Left lobe of liver (tissue), 2 donors: Measurements from ENCODE around the gene YPEL5. TPM values are rescaled to one million over a fixed set of nuclear protein-coding genes. Genes with fewer than 3 reads are reported as not detected.

ENCODE experiments used
- ATAC-seq: fragments of 200-7000 bp; cut with Tn5 transposase; one replicate; pipeline ENCODE4 v1.9.1; 2020; ENCODE audit warnings: mild to moderate bottlenecking, moderate library complexity
- DNase-seq: peaks from one replicate; pipeline ENCODE4 v3.0.0-alpha.2; 2020; ENCODE audit warnings: low spot score
- total RNA-seq: library from RNA; stranded (reverse); gene quantifications from one replicate; pipeline ENCODE4 v1.2.1, GENCODE V29; 2021
- donor health status: DM: no; HTN: no; CAD: no; lungs with moderate emphysema.
- donor health status: DM: no; HTN: yes; CAD: no.

Gene YPEL5
- total RNA-seq, 1 donor from 2014 or later = 33.5 TPM

DNA sequence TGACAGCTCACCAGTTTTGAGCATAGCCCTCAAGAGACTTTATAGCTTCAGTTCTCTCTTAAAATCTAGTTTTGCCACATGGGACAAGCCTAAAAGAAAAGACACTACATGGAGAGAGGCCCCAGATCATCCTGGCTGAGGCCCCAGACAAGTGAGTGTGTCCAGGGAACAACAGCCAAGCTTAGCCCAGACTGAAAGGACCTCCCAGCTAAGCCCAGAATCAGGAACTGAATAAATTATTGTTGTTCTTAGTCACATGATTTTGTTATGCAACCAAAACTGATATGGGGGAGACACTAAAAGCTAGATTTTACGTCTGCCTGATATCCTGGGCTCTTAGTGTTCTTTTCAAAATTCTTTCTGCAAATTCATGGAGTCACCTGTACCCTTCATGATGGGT lies 55.2 kb downstream of the YPEL5 start:
- ATAC-seq (peak; percentile 48), DNase-seq (no peak)

DNA sequence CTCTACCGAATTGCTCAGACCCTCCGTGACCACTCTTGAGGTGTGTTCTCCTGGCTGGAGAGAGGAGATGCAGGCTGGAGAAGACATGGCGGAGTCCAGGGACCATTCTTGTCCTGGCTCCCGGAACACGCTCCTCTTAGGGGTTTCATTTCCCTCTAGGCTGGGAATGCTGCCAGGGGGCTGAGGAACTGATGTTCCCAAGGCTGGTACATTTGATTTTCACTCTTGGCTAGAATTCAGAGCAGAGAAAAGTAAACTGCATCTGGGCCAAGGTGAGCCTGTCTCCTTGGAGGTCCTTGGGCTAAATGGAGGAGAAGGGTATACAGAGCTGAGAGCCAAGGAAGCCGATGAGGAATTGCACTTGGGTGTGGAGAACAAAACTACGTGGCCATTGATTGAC lies 56.3 kb downstream of the YPEL5 start:
- DNase-seq (no peak), ATAC-seq (no peak)

DNA sequence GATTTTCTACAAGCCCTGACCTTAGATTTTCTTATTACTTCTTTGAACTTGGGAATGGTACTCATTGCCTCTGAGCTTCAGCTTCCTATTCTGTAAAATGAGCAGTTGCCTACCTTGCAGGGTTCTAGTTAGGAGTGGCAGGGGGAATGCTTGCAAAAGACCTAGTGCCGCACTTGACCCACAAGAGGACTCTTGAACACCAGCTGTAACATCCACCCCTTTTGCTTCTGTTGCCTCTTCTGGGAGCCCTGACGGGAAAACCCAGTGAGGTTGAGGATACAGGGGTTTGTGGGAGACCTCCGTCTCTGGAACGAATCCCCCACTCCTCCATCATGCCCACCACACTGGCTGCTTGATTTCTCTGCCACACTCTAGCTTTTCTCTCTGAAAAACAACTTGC lies 57.5 kb downstream of the YPEL5 start:
- ATAC-seq = no peak
- no peak for DNase-seq

DNA sequence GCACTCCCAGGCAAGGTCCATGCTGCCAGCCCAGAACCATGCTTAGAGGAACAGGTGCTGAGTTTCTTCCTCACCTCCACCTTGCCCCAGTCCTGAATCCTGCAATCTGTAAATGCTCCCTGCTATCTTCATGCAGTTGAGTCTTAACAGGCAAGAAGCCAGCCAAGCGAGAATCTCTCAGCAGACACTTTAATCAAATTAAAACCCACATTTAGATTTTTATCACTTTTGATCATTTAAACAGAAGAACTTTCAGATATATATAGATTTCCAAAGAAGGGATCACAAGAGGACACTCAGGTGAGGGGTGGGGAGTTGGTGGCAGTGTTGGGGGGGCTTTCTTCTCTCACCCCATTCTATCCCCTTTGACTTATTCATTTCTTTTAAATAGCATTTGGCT lies 58.6 kb downstream of the YPEL5 start:
- ATAC-seq = no peak

DNA sequence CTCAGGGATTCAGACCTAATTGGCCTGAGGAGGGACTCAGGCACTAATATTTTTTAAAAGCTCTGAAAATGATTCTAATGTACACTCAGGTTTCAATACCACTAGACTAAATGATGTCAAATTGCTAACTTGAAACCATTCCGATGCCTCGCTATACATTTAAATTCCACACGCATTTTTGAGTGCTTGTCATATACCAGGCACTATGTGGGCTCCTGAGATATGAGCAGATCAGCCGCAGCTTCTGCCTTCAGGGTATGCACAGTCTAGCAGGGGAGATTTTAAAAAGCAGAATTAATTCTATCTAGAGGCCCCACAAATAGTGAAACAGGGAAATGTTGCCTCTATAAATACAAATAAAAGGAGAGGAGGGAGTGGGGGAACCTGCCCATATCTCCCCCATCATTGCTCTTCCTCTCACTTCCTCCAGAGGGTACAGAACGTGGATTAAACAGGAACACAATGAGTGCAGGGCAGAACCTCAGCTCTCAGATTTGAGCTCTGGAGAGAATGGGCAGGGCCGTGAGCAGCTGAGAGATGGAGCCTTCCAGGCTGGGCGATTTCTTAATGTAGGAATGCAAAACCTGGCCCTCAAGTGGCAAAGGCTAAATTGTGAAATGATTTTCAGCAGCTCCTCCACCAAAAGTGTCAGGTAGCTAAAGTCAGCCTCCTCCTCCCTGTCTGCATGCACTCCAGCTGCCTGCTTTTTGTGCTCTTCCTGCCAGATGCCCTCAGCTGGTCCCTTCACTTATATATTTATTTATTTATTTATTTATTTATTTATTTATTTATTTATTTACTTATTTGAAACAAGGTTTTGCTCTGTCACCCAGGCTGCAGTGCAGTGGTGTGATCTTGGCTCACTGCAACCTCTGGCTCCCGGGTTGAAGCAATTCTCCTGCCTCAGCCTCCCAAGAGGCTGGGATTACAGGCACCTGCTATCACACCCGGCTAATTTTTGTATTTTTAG lies 59.9 kb downstream of the YPEL5 start:
- no peak for DNase-seq
- ATAC-seq = no peak

More for the DNA sequence above, 58.6 kb downstream of the YPEL5 start:
- no peak for DNase-seq

DNA sequence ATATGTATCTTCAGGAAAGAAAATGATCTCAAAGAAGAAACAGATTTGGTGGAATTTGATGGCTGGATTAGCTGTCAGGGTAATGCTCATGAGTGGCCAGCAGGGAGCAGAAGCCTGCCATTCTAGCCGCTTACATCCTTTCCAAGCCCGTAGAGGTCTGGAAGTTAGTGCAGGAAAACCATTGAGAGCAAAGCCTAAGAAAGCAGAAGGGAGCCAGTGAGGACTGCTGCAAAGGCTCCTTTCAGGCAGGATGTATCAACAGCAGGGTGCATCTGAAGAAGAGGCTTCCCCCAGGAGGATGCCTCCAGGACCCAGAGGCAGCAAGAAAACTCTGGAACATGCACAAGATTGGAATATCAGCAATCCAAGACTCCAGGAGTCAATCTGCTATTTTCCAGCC lies 61.6 kb downstream of the YPEL5 start:
- DNase-seq (peak; percentile 52), ATAC-seq (peak; percentile 98)

DNA sequence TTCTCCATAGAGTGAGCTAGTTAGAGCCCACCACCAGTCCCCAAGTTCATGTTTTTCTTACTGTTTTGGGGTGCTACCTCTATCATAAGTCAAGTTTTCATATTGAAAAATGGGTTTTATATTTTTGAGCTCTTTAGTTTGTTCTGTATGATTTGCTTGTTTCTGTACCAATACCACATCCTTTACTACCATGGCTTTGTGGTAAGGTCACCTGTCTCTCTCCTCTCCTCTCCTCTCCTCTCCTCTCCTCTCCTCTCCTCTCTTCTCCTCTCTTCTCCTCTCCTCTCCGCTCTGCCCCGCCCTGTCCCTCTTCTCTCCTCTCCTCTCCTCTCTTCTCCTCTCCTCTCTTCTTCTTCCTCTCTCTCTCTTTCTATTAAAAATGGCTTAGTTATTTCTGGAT lies 62.4 kb downstream of the YPEL5 start:
- no peak for ATAC-seq

More for the DNA sequence above, 62.4 kb downstream of the YPEL5 start:
- no peak for DNase-seq

Other genes with a start within 250 kb of the YPEL5 start
- not detected for gene ALK, start 225.4 kb upstream of the YPEL5 start, total RNA-seq
- 7.6 TPM for gene LBH, start 84.5 kb downstream of the YPEL5 start, total RNA-seq